DOHH2 (cell line): Measurements from ENCODE around the gene CARMIL3.

Source experiments
- H3F3A ChIP-seq: fragments of 200-600 bp; sonication (generic), shearing (Covaris generic); 2 replicates; pipeline ENCODE4 v1.6.0; 2016; ENCODE audit warnings: antibody characterized with exemption, mild to moderate bottlenecking; ENCODE audit not compliant: control insufficient read depth, insufficient read depth
- H3K27ac ChIP-seq: fragments of 200-600 bp; sonication (generic); 2 replicates; pipeline ENCODE4 v1.5.1; 2014; ENCODE audit warnings: low read depth, mild to moderate bottlenecking, low read length, moderate library complexity
- H3K27me3 ChIP-seq: fragments of 200-600 bp; sonication (generic); 2 replicates; pipeline ENCODE4 v1.6.1; 2014; ENCODE audit warnings: mild to moderate bottlenecking, low read length, mixed read lengths; ENCODE audit not compliant: control insufficient read depth
- H3K36me3 ChIP-seq: fragments of 200-600 bp; sonication (generic); 2 replicates; pipeline ENCODE4 v1.6.1; 2014; ENCODE audit warnings: mild to moderate bottlenecking, low read length, moderate library complexity, mixed read lengths; ENCODE audit not compliant: control insufficient read depth
- H3K4me1 ChIP-seq: fragments of 200-600 bp; sonication (generic); 2 replicates; pipeline ENCODE4 v1.6.1; 2014; ENCODE audit warnings: mild to moderate bottlenecking, low read length, mixed read lengths; ENCODE audit not compliant: control insufficient read depth
- H3K4me2 ChIP-seq: fragments of 200-600 bp; sonication (generic); 2 replicates; pipeline ENCODE4 v1.6.0; 2014; ENCODE audit warnings: mild to moderate bottlenecking, low read length, moderate library complexity
- H3K4me3 ChIP-seq: fragments of 200-600 bp; sonication (generic); 2 replicates; pipeline ENCODE4 v1.5.1; 2014; ENCODE audit warnings: mild to moderate bottlenecking, low read length, mixed read lengths
- H3K79me2 ChIP-seq: fragments of 200-600 bp; sonication (generic); 2 replicates; pipeline ENCODE4 v1.6.1; 2014; ENCODE audit warnings: mild to moderate bottlenecking, low read length, mixed read lengths; ENCODE audit not compliant: control insufficient read depth
- H3K9me2 ChIP-seq: fragments of 200-600 bp; sonication (generic); replicated peaks from 2 replicates; pipeline ENCODE4 v1.6.1; 2014; ENCODE audit warnings: mild to moderate bottlenecking, low read length, mixed read lengths; ENCODE audit not compliant: control insufficient read depth
- H3K9me3 ChIP-seq: fragments of 200-600 bp; sonication (generic); 2 replicates; pipeline ENCODE4 v1.6.1; 2014; ENCODE audit warnings: antibody characterized with exemption, low read length, mixed read lengths; ENCODE audit not compliant: control insufficient read depth, insufficient read depth
- H4K20me1 ChIP-seq: fragments of 200-600 bp; sonication (generic); 2 replicates; pipeline ENCODE4 v1.6.0; 2014; ENCODE audit warnings: low read depth, mild to moderate bottlenecking, antibody characterized with exemption, low read length, moderate library complexity; ENCODE audit not compliant: control insufficient read depth, insufficient read depth
- EZH2phosphoT487 ChIP-seq: fragments of 200-600 bp; sonication (generic); IDR thresholded peaks from 2 replicates; pipeline ENCODE4 v1.6.1; 2017; ENCODE audit warnings: borderline replicate concordance, mild to moderate bottlenecking, antibody characterized with exemption, low read length, moderate library complexity, mixed read lengths
- TF ChIP-seq, protein P1 (sequence below): fragments of 200-600 bp; sonication (generic); IDR thresholded peaks from one replicate; pipeline ENCODE4 v1.5.1; 2014; ENCODE audit warnings: antibody characterized with exemption, mild to moderate bottlenecking, low read depth, low read length; ENCODE audit not compliant: poor library complexity, severe bottlenecking

CARMIL3 gene

DNA sequence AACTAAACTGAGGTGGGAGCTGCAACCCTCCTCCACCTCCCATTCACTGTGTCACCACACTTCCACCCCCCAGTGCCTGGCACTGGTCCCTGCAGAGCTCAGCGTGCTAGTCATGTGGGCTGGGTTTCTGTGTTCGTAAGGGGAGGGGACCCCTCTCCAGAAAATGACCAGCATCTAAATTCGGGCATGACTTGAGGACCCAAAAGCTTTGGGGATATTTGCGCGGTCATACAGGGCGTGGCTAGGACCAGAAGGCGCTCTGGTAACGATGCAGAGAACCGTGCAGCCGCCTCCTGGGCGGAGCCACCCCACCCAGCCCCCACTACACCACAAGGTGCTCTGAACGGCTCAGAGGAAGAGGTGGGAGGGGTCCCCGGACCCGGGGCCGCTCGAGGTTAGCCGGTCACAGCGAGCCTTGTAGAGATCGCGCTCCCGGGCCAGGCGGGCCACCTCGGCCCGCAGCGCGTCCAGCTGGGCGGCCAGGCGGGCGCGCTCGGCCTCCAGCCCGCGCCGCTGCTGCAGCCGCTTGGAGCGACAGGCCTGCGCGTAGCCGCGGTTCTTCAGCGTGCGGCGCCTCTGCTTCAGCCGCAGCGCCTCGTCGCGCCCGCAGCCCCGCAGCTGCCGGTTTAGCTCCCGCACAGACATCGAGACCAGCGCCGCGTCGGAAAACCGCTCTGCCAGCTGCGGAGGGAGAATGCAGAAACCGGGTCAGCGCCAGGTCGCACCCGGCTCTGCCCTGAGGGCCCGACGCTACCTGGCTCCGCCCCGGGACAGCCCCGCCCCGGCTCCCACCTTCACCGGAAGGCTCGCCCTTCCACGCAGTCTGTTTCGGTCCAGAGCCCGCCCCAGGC is 29.3 kb downstream of the CARMIL3 start:
- Histone ChIP-seq H3K9me3 (no peaks in the 10 kb centered on the region), H3K27ac (no peak overlapping the region), H3K27me3 (no peaks in the 10 kb centered on the region), H3K9me2 (no peaks in the 10 kb centered on the region), H4K20me1 (no peaks in the 10 kb centered on the region), H3K36me3 (no peaks in the 10 kb centered on the region), H3F3A (no peaks in the 10 kb centered on the region), H3K4me3 (peak overlapping the region; percentile 75), H3K79me2 (no peaks in the 10 kb centered on the region), H3K4me1 (peaks cover 21% of the 10 kb centered on the region), H3K4me2 (peak overlapping the region; percentile 68)
- TF ChIP-seq, protein P1, sequence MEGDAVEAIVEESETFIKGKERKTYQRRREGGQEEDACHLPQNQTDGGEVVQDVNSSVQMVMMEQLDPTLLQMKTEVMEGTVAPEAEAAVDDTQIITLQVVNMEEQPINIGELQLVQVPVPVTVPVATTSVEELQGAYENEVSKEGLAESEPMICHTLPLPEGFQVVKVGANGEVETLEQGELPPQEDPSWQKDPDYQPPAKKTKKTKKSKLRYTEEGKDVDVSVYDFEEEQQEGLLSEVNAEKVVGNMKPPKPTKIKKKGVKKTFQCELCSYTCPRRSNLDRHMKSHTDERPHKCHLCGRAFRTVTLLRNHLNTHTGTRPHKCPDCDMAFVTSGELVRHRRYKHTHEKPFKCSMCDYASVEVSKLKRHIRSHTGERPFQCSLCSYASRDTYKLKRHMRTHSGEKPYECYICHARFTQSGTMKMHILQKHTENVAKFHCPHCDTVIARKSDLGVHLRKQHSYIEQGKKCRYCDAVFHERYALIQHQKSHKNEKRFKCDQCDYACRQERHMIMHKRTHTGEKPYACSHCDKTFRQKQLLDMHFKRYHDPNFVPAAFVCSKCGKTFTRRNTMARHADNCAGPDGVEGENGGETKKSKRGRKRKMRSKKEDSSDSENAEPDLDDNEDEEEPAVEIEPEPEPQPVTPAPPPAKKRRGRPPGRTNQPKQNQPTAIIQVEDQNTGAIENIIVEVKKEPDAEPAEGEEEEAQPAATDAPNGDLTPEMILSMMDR, result no peak
- TF ChIP-seq EZH2phosphoT487, result no peak

DNA sequence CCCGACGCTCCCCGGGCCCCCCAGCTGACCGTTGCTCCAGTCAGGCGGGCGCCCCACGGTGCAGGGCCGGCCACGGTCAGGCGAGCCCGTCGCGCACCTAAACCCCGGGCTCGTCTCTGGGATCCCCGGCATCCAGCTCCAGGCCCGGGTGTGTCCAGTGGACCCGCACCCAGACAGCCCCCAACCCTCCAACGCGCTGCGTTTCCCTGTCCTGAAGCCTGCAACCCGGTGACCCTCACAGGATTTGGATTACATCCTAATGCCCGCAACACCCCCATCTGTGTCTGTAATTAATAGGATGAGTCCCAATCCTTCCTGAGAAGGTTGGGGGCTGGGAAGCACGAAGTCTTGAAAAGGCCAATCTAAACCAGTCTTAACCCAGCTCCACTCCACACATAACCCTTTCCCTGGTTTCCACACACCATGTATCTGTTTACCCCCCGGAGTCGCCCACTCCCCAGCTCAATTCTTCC is 30.0 kb downstream of the CARMIL3 start:
- Histone ChIP-seq H3K27me3 (no peaks in the 10 kb centered on the region), H3K4me1 (peaks cover 21% of the 10 kb centered on the region), H3K79me2 (no peaks in the 10 kb centered on the region), H3K36me3 (no peaks in the 10 kb centered on the region), H3K4me2 (peak overlapping the region; percentile 68), H3K9me2 (no peaks in the 10 kb centered on the region), H3K4me3 (peak overlapping the region; percentile 75), H3F3A (no peaks in the 10 kb centered on the region), H3K9me3 (no peaks in the 10 kb centered on the region), H4K20me1 (no peaks in the 10 kb centered on the region), H3K27ac (no peak overlapping the region)
- TF ChIP-seq, protein P1, result no peak
- no peak for TF ChIP-seq EZH2phosphoT487

DNA sequence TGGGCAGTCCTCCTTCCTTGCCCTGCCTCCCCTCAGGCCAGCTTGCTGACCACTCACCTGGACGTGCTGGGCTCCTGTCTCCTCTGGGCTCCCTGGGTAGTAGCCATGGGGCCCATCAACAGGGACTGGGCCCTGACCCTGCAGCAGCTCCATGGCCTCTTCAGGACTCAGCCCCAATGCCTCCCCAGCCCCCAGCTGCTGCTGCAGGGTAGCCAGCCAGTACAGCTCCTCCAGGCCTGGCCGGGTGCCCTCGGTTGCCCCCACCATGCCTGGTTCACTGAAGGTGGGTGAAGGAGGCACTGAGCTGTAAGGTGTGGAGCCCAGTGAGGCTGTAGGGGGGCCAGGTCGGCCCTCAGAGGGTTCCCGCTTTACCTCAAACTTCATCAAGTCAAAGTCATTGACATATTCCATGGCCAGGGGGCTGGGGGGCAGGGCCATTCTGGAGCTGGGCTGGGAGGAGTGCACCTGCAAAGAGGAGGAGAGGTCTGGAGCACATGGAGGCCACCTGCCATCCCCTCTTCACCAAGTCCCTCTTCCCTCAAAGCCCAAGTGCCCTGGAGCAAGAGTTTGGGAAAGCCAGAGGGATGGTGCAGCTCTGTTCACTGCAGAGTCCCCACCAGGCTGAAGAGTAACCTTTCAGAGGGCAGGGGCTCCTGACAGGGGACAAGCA is 30.7 kb downstream of the CARMIL3 start:
- TF ChIP-seq EZH2phosphoT487, result no peak
- TF ChIP-seq, protein P1, result no peak
- Histone ChIP-seq H3K27ac (no peak overlapping the region), H3K79me2 (no peaks in the 10 kb centered on the region), H3F3A (no peaks in the 10 kb centered on the region), H3K9me2 (no peaks in the 10 kb centered on the region), H3K36me3 (no peaks in the 10 kb centered on the region), H3K27me3 (no peaks in the 10 kb centered on the region), H3K9me3 (no peaks in the 10 kb centered on the region), H3K4me2 (no peak overlapping the region), H4K20me1 (no peaks in the 10 kb centered on the region), H3K4me1 (peaks cover 21% of the 10 kb centered on the region), H3K4me3 (no peak overlapping the region)
